Spleen (tissue), 7 donors: ENCODE results near the gene CCDC63.

Experiments used
- CTCF ChIP-seq, 11 experiments: fragments of 200-600 bp in 7 of 11; fragments of 450-650 bp in 4 of 11; sonication (generic) in 4 of 11; IDR thresholded peaks in 8 of 11; conservative IDR thresholded peaks in 3 of 11; 1 replicate in 7 of 11; 2 replicates in 4 of 11; pipeline versions ENCODE4 v1.4.0 to v1.8.0; 2016 to 2021; ENCODE audit warnings: antibody characterized with exemption in 11 of 11, inconsistent platforms in 4 of 11, mild to moderate bottlenecking in 1 of 11
- POLR2A ChIP-seq, 3 donors: fragments of 450-650 bp; IDR thresholded peaks; one replicate each; pipeline ENCODE4 v1.5.1; 2017; ENCODE audit warnings: antibody characterized with exemption in 3 of 3, mild to moderate bottlenecking in 1 of 3
- donor health status: DM: no; HTN: no; CAD: no; lungs with moderate emphysema.
- donor health status: DM: no; HTN: no; CAD: no.
- donor health status: DM: no; HTN: no; CAD: no.

- no peak for TF ChIP-seq CTCF (IDR thresholded peaks at IDR 0.05 in 8 of 11, conservative IDR thresholded peaks at IDR 0.05 in 3 of 11)
- TF ChIP-seq POLR2A (IDR thresholded peaks at IDR 0.05) = no peak
These were observed 42.4 kb upstream of the CCDC63 start for GRCh38 chr12:110804406-110804805.
